Measurements from ENCODE around the gene MYRFL.

DNA sequence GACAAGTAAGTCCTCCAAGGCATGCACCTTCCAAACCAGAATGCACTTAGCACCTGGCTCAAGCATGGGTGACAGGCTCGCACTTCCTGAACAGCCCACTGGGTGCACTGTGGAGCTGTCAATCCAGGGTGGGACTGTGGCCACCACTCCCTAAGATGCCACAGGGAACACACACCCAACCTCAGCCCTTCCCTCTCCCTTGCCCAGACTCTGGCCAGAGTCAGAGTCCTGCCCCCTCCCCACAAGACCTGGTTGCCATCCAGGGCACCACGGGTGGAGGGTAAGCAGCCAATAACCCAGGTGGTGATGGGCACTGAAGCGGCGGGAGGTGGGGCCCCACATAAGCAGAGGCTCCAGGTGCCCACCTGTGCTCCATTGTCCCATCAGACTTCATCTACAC, 160.6 kb downstream of the MYRFL start:
- TF ChIP-seq, protein P1, sequence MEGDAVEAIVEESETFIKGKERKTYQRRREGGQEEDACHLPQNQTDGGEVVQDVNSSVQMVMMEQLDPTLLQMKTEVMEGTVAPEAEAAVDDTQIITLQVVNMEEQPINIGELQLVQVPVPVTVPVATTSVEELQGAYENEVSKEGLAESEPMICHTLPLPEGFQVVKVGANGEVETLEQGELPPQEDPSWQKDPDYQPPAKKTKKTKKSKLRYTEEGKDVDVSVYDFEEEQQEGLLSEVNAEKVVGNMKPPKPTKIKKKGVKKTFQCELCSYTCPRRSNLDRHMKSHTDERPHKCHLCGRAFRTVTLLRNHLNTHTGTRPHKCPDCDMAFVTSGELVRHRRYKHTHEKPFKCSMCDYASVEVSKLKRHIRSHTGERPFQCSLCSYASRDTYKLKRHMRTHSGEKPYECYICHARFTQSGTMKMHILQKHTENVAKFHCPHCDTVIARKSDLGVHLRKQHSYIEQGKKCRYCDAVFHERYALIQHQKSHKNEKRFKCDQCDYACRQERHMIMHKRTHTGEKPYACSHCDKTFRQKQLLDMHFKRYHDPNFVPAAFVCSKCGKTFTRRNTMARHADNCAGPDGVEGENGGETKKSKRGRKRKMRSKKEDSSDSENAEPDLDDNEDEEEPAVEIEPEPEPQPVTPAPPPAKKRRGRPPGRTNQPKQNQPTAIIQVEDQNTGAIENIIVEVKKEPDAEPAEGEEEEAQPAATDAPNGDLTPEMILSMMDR (IDR thresholded peaks at IDR 0.05): no peak
- TF ChIP-seq POLR2A (IDR thresholded peaks at IDR 0.05) (no peak), POLR2AphosphoS5 (IDR thresholded peaks at IDR 0.05; ENCODE audit: insufficient read depth in 1 of 2, low read depth in 1 of 2) (no peak)

All from vagina (tissue), 2 donors.